Peyer's patch (tissue), 4 donors: Measurements from ENCODE around the gene TFF2. TPM values are rescaled to one million over a fixed set of nuclear protein-coding genes. Genes with fewer than 3 reads are reported as not detected.

ENCODE experiments used
- DNase-seq, 3 donors: peaks; one replicate each; pipeline ENCODE4 v3.0.0-alpha.2; 2017 to 2019
- H3K27ac ChIP-seq, 4 donors: fragments of 200-600 bp; sonication (generic); one replicate each; pipeline ENCODE4 v1.5.1; 2016 to 2019
- H3K27me3 ChIP-seq, 2 donors: fragments of 200-600 bp; sonication (generic); one replicate each; pipeline ENCODE4 v1.5.1; 2019
- H3K36me3 ChIP-seq, 3 donors: fragments of 200-600 bp; sonication (generic); one replicate each; pipeline ENCODE4 v1.5.1; 2016 to 2019
- H3K4me1 ChIP-seq, 4 donors: fragments of 200-600 bp; sonication (generic); one replicate each; pipeline ENCODE4 v1.5.1; 2016 to 2019
- H3K4me3 ChIP-seq, 4 donors: fragments of 200-600 bp; sonication (generic); 1 replicate in 3 of 4; 2 replicates in 1 of 4; pipeline ENCODE4 v1.5.1; 2016 to 2019; ENCODE audit warnings: mild to moderate bottlenecking in 1 of 4
- H3K9me3 ChIP-seq, 4 donors: fragments of 200-600 bp; sonication (generic); one replicate each; pipeline ENCODE4 v1.5.1; 2016 to 2019; ENCODE audit warnings: mild to moderate bottlenecking in 1 of 4
- CTCF ChIP-seq, 6 experiments: fragments of 450-650 bp in 4 of 6; fragments of 200-600 bp in 2 of 6; sonication (generic) in 1 of 6; IDR thresholded peaks; one replicate each; pipeline ENCODE4 v1.5.1; 2017 to 2019; ENCODE audit warnings: antibody characterized with exemption in 6 of 6, mild to moderate bottlenecking in 3 of 6, moderate library complexity in 1 of 6
- POLR2A ChIP-seq, 2 donors: fragments of 450-650 bp; IDR thresholded peaks; one replicate each; pipeline ENCODE4 v1.5.1; 2017; ENCODE audit warnings: antibody characterized with exemption in 2 of 2, mild to moderate bottlenecking in 2 of 2, moderate library complexity in 2 of 2
- total RNA-seq, 4 donors: library from RNA; depleted of rRNA; stranded (reverse); fragments of >200 nt; gene quantifications; one replicate each; pipeline ENCODE4 v1.1.0, GENCODE V29; 2016

Gene TFF2
- total RNA-seq, 4 donors from 2014 or later, result 6.7 TPM; not detected in 3

GRCh38 chr21:42395905-42396651, 45.3 kb upstream of the TFF2 start, which contains the start of gene TMPRSS3:
Gene TMPRSS3, minus strand, starts transcription at chr21:42396052. Its CDS starts 635 bp downstream, at chr21:42395417.
- no peaks in the 10 kb centered on the region for H3K27me3 ChIP-seq
- no peak for DNase-seq
- H3K4me3 ChIP-seq, result no peak within 1 kb of the TSS
- H3K9me3 ChIP-seq, result no peaks in the 10 kb centered on the region
- H3K4me1 ChIP-seq, result no peaks in the 10 kb centered on the region
- H3K36me3 ChIP-seq, result no peaks in the 10 kb centered on the region
- no peak for TF ChIP-seq CTCF (IDR thresholded peaks at IDR 0.05)
- no peak within 1 kb of the TSS for H3K27ac ChIP-seq

- no peak for DNase-seq
- no peaks in the 10 kb centered on the region for H3K36me3 ChIP-seq
- H3K4me1 ChIP-seq, result no peaks in the 10 kb centered on the region
- no peak overlapping the region for H3K4me3 ChIP-seq
- H3K27ac ChIP-seq, result no peak overlapping the region
- TF ChIP-seq POLR2A (IDR thresholded peaks at IDR 0.05) (no peak), CTCF (IDR thresholded peaks at IDR 0.05) (no peak)
- no peaks in the 10 kb centered on the region for H3K27me3 ChIP-seq
- H3K9me3 ChIP-seq, result no peaks in the 10 kb centered on the region
Measured at GRCh38 chr21:42395302-42395701, 44.5 kb upstream of the TFF2 start.

- H3K27me3 ChIP-seq, result no peaks in the 10 kb centered on the region
- no peaks in the 10 kb centered on the region for H3K4me1 ChIP-seq
- no peak for DNase-seq
- no peak overlapping the region for H3K4me3 ChIP-seq
- peak overlapping the region in 1 of 4 donors; percentile 28 for H3K27ac ChIP-seq
- TF ChIP-seq POLR2A (IDR thresholded peaks at IDR 0.05) (no peak), CTCF (IDR thresholded peaks at IDR 0.05) (no peak)
- H3K9me3 ChIP-seq, result no peaks in the 10 kb centered on the region
- no peaks in the 10 kb centered on the region for H3K36me3 ChIP-seq
Measured at GRCh38 chr21:42393443-42393950, 42.7 kb upstream of the TFF2 start.

GRCh38 chr21:42392731-42393442, 42.1 kb upstream of the TFF2 start:
- no peaks in the 10 kb centered on the region for H3K4me1 ChIP-seq
- peak overlapping the region in 1 of 4 donors; percentile 28 for H3K27ac ChIP-seq
- H3K9me3 ChIP-seq, result no peaks in the 10 kb centered on the region
- H3K36me3 ChIP-seq, result no peaks in the 10 kb centered on the region
- TF ChIP-seq POLR2A (IDR thresholded peaks at IDR 0.05) (no peak), CTCF (IDR thresholded peaks at IDR 0.05) (no peak)
- no peak for DNase-seq
- H3K27me3 ChIP-seq, result no peaks in the 10 kb centered on the region
- no peak overlapping the region for H3K4me3 ChIP-seq

- H3K4me3 ChIP-seq, result no peak overlapping the region
- H3K27me3 ChIP-seq, result no peaks in the 10 kb centered on the region
- TF ChIP-seq POLR2A (IDR thresholded peaks at IDR 0.05), result no peak
- no peak for TF ChIP-seq CTCF (IDR thresholded peaks at IDR 0.05)
- no peak overlapping the region for H3K27ac ChIP-seq
- H3K9me3 ChIP-seq, result no peaks in the 10 kb centered on the region
- peaks cover 0 to 2% (median 0%) of the 10 kb centered on the region in 4 donors for H3K4me1 ChIP-seq
- H3K36me3 ChIP-seq, result no peaks in the 10 kb centered on the region
- DNase-seq, result no peak
Measured at GRCh38 chr21:42391297-42391696, 40.5 kb upstream of the TFF2 start.
